ENCODE data around the gene KCNK1. TPM values are rescaled to one million over a fixed set of nuclear protein-coding genes. Genes with fewer than 3 reads are reported as not detected.

Gene KCNK1
- polyA plus RNA-seq, 1 donor (not counting 4 experiments of a cell fraction or from before 2014, with no cell fraction given), result 17.5 TPM

DNA sequence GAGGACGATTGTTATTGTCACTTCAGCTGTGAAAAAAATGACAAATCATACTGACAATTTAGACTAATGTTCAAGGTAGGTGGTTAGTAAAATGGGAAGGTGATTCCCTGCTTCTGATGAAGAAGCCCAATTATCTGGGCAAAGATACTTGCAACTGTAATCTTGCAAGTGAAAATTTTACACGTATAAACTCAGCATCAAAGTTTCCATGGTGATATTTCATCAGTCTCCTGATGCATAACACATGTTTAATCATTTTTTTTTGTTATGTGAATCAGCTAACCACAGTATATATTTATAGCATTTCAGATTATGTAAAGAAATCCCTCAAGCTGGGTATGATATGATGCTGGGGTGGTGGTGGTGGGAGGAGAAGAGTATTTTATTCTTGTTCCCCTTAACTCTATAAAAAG, 16.4 kb upstream of the KCNK1 start:
- no peak for DNase-seq (ENCODE audit: low read depth, low spot score)
- Histone ChIP-seq H3K4me2 (ENCODE audit: control insufficient read depth, extremely low read depth, insufficient read depth, low read depth, low read length) (no peak overlapping the region), H3K9me3 (ENCODE audit: control insufficient read depth, low read depth, low read length) (no peaks in the 10 kb centered on the region), H3K4me1 (ENCODE audit: control insufficient read depth, extremely low read depth, insufficient read depth, low read length) (no peaks in the 10 kb centered on the region), H3K79me2 (ENCODE audit: control insufficient read depth, insufficient read depth, low read length) (no peaks in the 10 kb centered on the region), H4K20me1 (ENCODE audit: control insufficient read depth, extremely low read depth, insufficient read depth, low read length) (no peaks in the 10 kb centered on the region), H3K9ac (ENCODE audit: control insufficient read depth, extremely low read depth, insufficient read depth, low read length) (no peak overlapping the region), H2AFZ (ENCODE audit: control insufficient read depth, low read length) (no peak overlapping the region), H3K9me1 (ENCODE audit: control insufficient read depth, extremely low read depth, insufficient read depth, low read length) (no peaks in the 10 kb centered on the region), H3K4me3 (ENCODE audit: control insufficient read depth in 2 of 3, extremely low read depth in 1 of 3, insufficient read depth in 2 of 3, low read depth in 1 of 3, low read length in 3 of 3) (no peak overlapping the region), H3K27me3 (ENCODE audit: control insufficient read depth, extremely low read depth, insufficient read depth, low read length) (peaks cover 5% of the 10 kb centered on the region), H3K36me3 (ENCODE audit: control insufficient read depth in 2 of 2, extremely low read depth in 1 of 2, insufficient read depth in 2 of 2, low read length in 2 of 2) (no peaks in the 10 kb centered on the region), H3K27ac (ENCODE audit: control insufficient read depth, insufficient read depth, low read length) (no peak overlapping the region)
- dilution Hi-C loops (cut with MboI; ENCODE audit: extremely low pct_ligation_motif_present, low sequenced_read_pairs), result no loop called here
- TF ChIP-seq, protein P1, sequence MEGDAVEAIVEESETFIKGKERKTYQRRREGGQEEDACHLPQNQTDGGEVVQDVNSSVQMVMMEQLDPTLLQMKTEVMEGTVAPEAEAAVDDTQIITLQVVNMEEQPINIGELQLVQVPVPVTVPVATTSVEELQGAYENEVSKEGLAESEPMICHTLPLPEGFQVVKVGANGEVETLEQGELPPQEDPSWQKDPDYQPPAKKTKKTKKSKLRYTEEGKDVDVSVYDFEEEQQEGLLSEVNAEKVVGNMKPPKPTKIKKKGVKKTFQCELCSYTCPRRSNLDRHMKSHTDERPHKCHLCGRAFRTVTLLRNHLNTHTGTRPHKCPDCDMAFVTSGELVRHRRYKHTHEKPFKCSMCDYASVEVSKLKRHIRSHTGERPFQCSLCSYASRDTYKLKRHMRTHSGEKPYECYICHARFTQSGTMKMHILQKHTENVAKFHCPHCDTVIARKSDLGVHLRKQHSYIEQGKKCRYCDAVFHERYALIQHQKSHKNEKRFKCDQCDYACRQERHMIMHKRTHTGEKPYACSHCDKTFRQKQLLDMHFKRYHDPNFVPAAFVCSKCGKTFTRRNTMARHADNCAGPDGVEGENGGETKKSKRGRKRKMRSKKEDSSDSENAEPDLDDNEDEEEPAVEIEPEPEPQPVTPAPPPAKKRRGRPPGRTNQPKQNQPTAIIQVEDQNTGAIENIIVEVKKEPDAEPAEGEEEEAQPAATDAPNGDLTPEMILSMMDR (optimal IDR thresholded peaks at IDR 0.05 in 1 of 3, IDR thresholded peaks at IDR 0.05 in 1 of 3, conservative IDR thresholded peaks at IDR 0.05 in 1 of 3; ENCODE audit: extremely low read depth in 1 of 3, insufficient read depth in 2 of 3, low read length in 3 of 3), result no peak
- TF ChIP-seq EZH2 (IDR thresholded peaks at IDR 0.05; ENCODE audit: low read length), result no peak
- FAIRE-seq, result no peak

- no peak overlapping the region for H2AFZ ChIP-seq (ENCODE audit: control insufficient read depth, low read length)
- H3K27me3 ChIP-seq (ENCODE audit: control insufficient read depth, extremely low read depth, insufficient read depth, low read length), result peaks cover 5% of the 10 kb centered on the region
- dilution Hi-C loops (cut with MboI; ENCODE audit: extremely low pct_ligation_motif_present, low sequenced_read_pairs), result no loop called here
- H3K4me2 ChIP-seq (ENCODE audit: control insufficient read depth, extremely low read depth, insufficient read depth, low read depth, low read length), result no peak overlapping the region
- H3K79me2 ChIP-seq (ENCODE audit: control insufficient read depth, insufficient read depth, low read length), result no peaks in the 10 kb centered on the region
- H3K4me1 ChIP-seq (ENCODE audit: control insufficient read depth, extremely low read depth, insufficient read depth, low read length), result no peaks in the 10 kb centered on the region
- no peaks in the 10 kb centered on the region for H3K36me3 ChIP-seq (ENCODE audit: control insufficient read depth in 2 of 2, extremely low read depth in 1 of 2, insufficient read depth in 2 of 2, low read length in 2 of 2)
- H3K9ac ChIP-seq (ENCODE audit: control insufficient read depth, extremely low read depth, insufficient read depth, low read length), result no peak overlapping the region
- no peak for TF ChIP-seq EZH2 (IDR thresholded peaks at IDR 0.05; ENCODE audit: low read length)
- TF ChIP-seq, protein P1 (optimal IDR thresholded peaks at IDR 0.05 in 1 of 3, IDR thresholded peaks at IDR 0.05 in 1 of 3, conservative IDR thresholded peaks at IDR 0.05 in 1 of 3; ENCODE audit: extremely low read depth in 1 of 3, insufficient read depth in 2 of 3, low read length in 3 of 3), result no peak
- no peak overlapping the region for H3K27ac ChIP-seq (ENCODE audit: control insufficient read depth, insufficient read depth, low read length)
- H3K9me3 ChIP-seq (ENCODE audit: control insufficient read depth, low read depth, low read length), result no peaks in the 10 kb centered on the region
- no peaks in the 10 kb centered on the region for H3K9me1 ChIP-seq (ENCODE audit: control insufficient read depth, extremely low read depth, insufficient read depth, low read length)
- DNase-seq (ENCODE audit: low read depth, low spot score) (no peak), FAIRE-seq (no peak)
- no peak overlapping the region for H3K4me3 ChIP-seq (ENCODE audit: control insufficient read depth in 2 of 3, extremely low read depth in 1 of 3, insufficient read depth in 2 of 3, low read depth in 1 of 3, low read length in 3 of 3)
- H4K20me1 ChIP-seq (ENCODE audit: control insufficient read depth, extremely low read depth, insufficient read depth, low read length), result no peaks in the 10 kb centered on the region
Measured at GRCh38 chr1:233598891-233599541, 14.9 kb upstream of the KCNK1 start.
